Measurements from ENCODE around the gene ICOSLG. TPM values are rescaled to one million over a fixed set of nuclear protein-coding genes. Genes with fewer than 3 reads are reported as not detected.
A peak's percentile ranks its signal among the peaks of the same experiment; 100 is the strongest.

The ICOSLG gene
- total RNA-seq, 1 donor from 2014 or later: 0.26 TPM

- DNase-seq (ENCODE audit: low read depth): no peak
- no peak for TF ChIP-seq CTCF (IDR thresholded peaks at IDR 0.05; ENCODE audit: insufficient read depth, low read length, severe bottlenecking)
- H3K27me3 ChIP-seq (ENCODE audit: control insufficient read depth, insufficient read depth, low read length): no peaks in the 10 kb centered on the region
- no peak within 1 kb of the TSS for H3K4me3 ChIP-seq (ENCODE audit: low read depth, low read length)
- H3K36me3 ChIP-seq (ENCODE audit: control insufficient read depth, insufficient read depth, low read length): no peaks in the 10 kb centered on the region
- FAIRE-seq: no peak
These were observed 21.0 kb upstream of the ICOSLG start, which contains the start of gene DNMT3L for GRCh38 chr21:44261675-44262295. Gene DNMT3L, minus strand, starts transcription at chr21:44261897. Its CDS starts 638 bp downstream, at chr21:44261259.

GRCh38 chr21:44260791-44261631 is 20.3 kb upstream of the ICOSLG start:
- Histone ChIP-seq H3K27me3 (ENCODE audit: control insufficient read depth, insufficient read depth, low read length) (no peaks in the 10 kb centered on the region), H3K4me3 (ENCODE audit: low read depth, low read length) (no peak overlapping the region), H3K36me3 (ENCODE audit: control insufficient read depth, insufficient read depth, low read length) (no peaks in the 10 kb centered on the region)
- DNase-seq (ENCODE audit: low read depth) (no peak), FAIRE-seq (peak; percentile 64)
- TF ChIP-seq CTCF (IDR thresholded peaks at IDR 0.05; ENCODE audit: insufficient read depth, low read length, severe bottlenecking): no peak

- DNase-seq (ENCODE audit: low read depth) (no peak), FAIRE-seq (no peak)
- Histone ChIP-seq H3K4me3 (ENCODE audit: low read depth, low read length) (no peak overlapping the region), H3K27me3 (ENCODE audit: control insufficient read depth, insufficient read depth, low read length) (no peaks in the 10 kb centered on the region), H3K36me3 (ENCODE audit: control insufficient read depth, insufficient read depth, low read length) (no peaks in the 10 kb centered on the region)
- TF ChIP-seq CTCF (IDR thresholded peaks at IDR 0.05; ENCODE audit: insufficient read depth, low read length, severe bottlenecking): no peak
These were observed 19.3 kb upstream of the ICOSLG start for GRCh38 chr21:44260066-44260465.

- Histone ChIP-seq H3K27me3 (ENCODE audit: control insufficient read depth, insufficient read depth, low read length) (no peaks in the 10 kb centered on the region), H3K36me3 (ENCODE audit: control insufficient read depth, insufficient read depth, low read length) (no peaks in the 10 kb centered on the region), H3K4me3 (ENCODE audit: low read depth, low read length) (no peak overlapping the region)
- no peak for TF ChIP-seq CTCF (IDR thresholded peaks at IDR 0.05; ENCODE audit: insufficient read depth, low read length, severe bottlenecking)
- DNase-seq (ENCODE audit: low read depth) (no peak), FAIRE-seq (no peak)
These were observed 18.5 kb upstream of the ICOSLG start for GRCh38 chr21:44259082-44259705.

- DNase-seq (ENCODE audit: low read depth) (no peak), FAIRE-seq (no peak)
- Histone ChIP-seq H3K27me3 (ENCODE audit: control insufficient read depth, insufficient read depth, low read length) (no peaks in the 10 kb centered on the region), H3K4me3 (ENCODE audit: low read depth, low read length) (no peak overlapping the region), H3K36me3 (ENCODE audit: control insufficient read depth, insufficient read depth, low read length) (no peaks in the 10 kb centered on the region)
- no peak for TF ChIP-seq CTCF (IDR thresholded peaks at IDR 0.05; ENCODE audit: insufficient read depth, low read length, severe bottlenecking)
These were observed 17.4 kb upstream of the ICOSLG start for GRCh38 chr21:44258056-44258725.

Data from bronchial epithelial cell (primary cell).